AG09319 (cell line): ENCODE measurements around the gene CCSER2.

ENCODE experiments used
- DNase-seq: peaks from one replicate; pipeline ENCODE4 v3.0.0-alpha.2; 2010; ENCODE audit warnings: low read depth; ENCODE audit errors: extremely low read depth
- CTCF ChIP-seq: IDR thresholded peaks from 2 replicates; pipeline ENCODE4 v1.5.1; 2011; ENCODE audit warnings: low read depth, mild to moderate bottlenecking, inconsistent platforms, low read length, moderate library complexity

Gene CCSER2

GRCh38 chr10:84452003-84452402 is 123.6 kb downstream of the CCSER2 start:
- TF ChIP-seq CTCF = no peak
- no peak for DNase-seq

GRCh38 chr10:84453303-84453702 is 124.9 kb downstream of the CCSER2 start:
- no peak for TF ChIP-seq CTCF
- no peak for DNase-seq

GRCh38 chr10:84456126-84456525 is 127.7 kb downstream of the CCSER2 start:
- no peak for DNase-seq
- TF ChIP-seq CTCF = no peak

GRCh38 chr10:84460520-84460919 is 132.1 kb downstream of the CCSER2 start:
- TF ChIP-seq CTCF = no peak
- no peak for DNase-seq

GRCh38 chr10:84469470-84469869 is 141.1 kb downstream of the CCSER2 start:
- TF ChIP-seq CTCF = no peak
- no peak for DNase-seq

GRCh38 chr10:84473136-84473535 is 144.7 kb downstream of the CCSER2 start:
- peak; percentile 7 for DNase-seq
- no peak for TF ChIP-seq CTCF

- no peak for DNase-seq
- TF ChIP-seq CTCF = no peak
Measured at GRCh38 chr10:84477398-84478128, 149.2 kb downstream of the CCSER2 start.
